Measurements from ENCODE around the gene CDH4.
"Not testable (repeated sequence)": the region's sequence is repeated elsewhere in the genome, so short reads cannot be mapped to it uniquely, and the experiment has no call there.

Gene CDH4

DNA sequence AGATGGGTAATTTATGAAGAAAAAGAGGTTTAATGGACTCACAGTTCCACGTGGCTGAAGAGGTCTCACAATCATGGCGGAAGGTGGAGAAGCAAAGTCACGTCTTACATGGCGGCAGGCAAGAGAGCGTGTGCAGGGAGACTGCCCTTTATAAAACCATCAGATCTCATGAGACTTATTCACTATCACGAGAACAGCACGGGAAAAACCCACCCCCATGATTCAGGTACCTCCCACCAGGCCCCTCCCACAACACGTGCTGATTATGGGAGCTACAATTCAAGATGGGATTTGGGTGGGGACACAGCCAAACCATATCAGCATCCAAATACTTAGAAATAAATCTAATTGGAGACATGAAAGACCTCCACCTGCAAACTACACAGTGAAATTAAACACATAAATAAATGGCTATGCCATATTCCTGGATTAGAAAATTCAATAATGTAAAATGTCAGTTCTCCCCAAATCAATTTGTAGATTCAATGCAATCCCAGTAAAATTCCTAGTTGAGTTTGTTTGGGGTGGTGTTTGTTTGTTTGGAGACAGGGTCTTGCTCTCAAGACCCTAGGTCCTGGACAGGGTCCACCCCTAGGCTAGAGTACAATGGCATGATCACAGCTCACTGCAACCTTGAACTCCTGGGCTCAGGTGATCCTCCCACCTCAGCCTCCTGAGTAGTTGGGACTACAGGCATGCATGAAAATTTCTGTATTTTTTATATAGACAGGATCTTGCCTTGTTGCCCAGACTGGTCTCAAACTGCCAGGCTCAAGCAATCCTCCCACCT, 712.0 kb downstream of the CDH4 start:
- DNase-seq, result no peak

GRCh38 chr20:61964675-61965605, 712.9 kb downstream of the CDH4 start:
- DNase-seq, result no peak

DNA sequence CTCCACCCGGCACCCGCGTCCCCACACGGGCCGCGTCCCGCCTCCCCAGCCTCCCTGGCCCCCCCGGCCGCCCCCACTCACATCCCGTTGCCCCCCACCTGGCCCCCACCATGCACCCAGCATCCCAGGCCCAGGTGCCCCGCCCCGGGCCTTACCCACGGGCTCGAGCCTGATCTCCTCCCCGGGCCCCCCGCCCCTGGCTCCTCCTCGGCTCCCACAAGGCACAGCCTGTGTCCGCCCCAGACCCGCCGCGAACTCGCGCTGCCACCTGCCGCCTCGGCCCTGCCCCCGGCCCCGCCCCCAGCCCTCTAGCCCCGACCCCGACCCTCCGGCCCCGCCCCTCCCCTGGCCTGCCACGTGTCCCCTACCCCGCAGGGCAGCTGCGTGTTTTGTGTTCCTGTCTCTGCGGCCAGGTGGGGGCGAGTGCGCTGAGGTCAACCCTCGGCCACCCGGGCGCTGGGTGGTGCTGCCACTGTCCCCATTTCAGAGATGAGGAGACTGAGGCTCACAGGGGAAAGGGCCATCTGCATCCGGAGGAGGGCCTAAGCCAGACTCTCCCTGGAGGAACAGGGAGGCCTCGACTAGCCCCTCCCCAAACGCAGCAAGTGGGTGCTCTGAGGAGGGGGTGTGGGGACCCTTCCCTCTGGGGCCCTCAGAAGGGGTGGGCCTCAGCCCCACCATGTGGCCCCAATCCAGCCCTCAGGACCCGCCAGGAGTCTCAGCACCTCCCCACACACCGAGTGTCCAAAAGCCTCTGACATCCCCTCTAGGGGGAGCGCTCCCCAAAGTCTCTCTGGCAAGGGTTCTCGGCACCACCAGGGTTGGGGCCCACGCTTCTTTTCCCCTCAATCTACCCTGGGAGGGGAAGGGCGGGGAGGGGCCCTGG, 713.8 kb downstream of the CDH4 start:
- no peak for DNase-seq

DNA sequence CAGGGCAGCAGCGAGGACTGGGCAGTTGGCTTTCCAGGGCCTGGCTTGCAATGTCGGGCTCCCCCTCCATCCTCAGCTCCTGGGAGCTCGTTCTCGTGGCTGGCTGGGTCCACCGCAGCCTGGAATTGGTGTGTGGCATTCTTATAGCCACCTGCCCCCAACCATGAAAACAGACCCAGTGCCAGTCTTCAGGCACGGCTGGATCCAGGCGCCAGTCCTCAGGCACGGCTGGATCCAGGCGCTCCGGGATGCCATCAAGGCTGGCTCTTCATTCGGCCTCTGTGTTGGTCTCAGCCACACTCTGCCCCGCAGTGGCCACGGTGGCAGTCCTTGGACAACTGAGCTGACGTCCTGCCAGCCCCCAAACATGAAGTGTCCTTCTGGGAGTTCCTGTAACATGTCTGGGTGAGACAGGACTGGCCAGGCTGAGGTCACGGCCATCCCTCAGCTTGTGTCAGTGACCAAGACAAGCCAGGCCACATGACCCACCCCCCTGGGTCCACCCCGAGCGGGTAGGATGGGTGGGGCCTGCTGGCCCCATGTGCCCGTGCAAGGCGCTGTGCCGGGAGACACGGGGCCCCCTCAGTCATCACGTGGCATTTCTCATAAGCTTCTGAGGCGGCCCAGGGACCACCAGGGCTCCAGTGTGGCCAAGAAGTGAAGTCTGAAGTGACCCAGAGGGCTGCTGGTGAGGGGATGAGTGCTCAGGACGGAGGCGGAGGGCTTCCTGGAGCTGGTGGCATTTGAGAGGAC, 714.6 kb downstream of the CDH4 start:
- no peak for DNase-seq

DNA sequence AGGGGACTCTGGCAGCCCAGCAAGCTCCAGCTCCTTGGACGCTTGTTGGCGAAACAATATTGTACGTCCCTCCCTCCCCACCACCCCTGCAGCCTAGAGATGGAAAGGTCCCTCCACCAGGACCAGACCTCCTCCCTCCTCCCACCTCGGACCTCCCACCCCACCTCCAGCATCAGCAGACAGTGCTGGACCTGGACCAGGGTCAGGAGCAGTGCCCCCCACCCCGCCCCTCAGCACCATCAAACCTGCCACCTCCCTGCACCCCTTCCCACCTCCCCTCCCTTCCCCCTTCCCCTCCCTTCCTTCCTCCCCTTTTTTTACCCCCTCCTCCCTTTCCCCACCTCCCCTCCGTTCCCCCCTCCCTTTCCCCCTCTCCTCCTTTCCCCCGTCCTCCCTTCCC, 715.2 kb downstream of the CDH4 start:
- no peak for DNase-seq

DNA sequence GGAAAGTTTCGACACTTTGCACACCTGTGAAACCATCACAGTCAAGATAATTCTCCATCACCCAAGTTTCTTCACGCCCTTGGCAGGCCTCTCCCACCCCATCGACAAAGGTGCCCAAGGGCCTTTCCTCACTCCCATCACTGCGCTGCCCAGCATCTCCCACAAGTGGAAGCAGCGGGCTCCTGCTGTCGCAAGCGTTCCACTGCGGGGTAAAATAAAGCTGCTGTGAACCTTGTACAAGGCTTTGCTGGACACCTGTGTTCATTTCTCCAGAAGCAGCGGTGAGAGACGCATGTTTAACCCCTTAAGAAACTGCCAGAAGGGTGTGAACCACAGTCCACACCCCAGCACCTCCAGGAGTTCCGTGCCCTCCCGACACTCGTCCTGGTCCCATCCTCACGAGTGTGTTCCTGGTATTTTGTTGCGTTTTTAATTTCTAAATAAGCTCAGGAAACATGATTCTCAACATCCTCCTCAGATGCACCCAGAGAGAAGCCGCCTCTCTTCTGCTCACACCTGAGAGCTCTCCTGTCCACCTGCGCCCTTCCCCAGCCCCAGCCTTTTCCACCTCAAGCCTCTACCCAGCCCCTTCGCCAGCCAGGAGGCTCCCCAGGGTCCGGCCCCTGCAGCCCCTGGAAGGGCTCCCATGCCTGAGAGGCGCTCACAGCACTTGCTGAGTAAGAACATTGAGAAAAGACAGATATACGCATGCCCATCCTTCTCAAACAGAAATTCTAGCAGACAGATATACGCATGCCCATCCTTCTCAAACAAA, 716.2 kb downstream of the CDH4 start:
- no peak for DNase-seq

GRCh38 chr20:61968932-61969331, 716.9 kb downstream of the CDH4 start:
- DNase-seq, result no peak

DNA sequence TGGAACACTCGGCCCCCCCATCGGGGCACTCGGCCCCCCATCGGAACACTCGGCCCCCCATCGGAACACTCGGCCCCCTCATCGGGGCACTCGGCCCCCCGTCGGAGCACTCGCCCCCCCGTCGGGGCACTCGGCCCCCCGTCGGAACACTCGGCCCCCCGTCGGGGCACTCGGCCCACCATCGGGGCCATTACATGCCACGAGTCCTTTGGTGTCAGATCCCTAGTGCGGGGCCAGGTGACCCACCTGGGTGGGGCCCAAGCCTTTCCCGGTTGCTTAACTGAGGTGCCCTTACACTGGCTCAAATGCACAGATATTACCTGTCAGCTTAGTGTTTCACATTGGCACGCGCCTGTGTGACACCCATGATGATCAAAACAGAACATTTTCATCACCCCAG, 717.7 kb downstream of the CDH4 start:
- no peak for DNase-seq

DNA sequence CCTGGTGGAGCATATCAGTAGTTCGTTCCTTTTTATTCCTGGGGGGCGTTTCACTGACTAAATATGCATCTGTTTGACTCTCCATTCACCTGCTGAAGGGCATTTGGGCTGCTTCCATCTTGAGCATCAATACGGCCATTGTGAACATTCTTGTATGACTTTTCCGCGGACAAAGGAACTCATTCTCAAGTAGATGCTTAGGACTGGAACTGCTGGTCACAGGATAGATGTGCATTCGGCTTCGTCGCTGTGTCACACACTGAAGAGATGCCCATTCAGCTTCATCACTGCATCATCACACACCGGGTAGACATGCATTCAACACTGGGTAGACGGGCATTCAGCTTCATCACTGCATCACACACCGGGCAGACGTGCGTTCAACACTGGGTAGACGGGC, 718.3 kb downstream of the CDH4 start:
- DNase-seq, result no peak

GRCh38 chr20:61971595-61971994, 719.5 kb downstream of the CDH4 start:
- not testable (repeated sequence) for DNase-seq

DNA sequence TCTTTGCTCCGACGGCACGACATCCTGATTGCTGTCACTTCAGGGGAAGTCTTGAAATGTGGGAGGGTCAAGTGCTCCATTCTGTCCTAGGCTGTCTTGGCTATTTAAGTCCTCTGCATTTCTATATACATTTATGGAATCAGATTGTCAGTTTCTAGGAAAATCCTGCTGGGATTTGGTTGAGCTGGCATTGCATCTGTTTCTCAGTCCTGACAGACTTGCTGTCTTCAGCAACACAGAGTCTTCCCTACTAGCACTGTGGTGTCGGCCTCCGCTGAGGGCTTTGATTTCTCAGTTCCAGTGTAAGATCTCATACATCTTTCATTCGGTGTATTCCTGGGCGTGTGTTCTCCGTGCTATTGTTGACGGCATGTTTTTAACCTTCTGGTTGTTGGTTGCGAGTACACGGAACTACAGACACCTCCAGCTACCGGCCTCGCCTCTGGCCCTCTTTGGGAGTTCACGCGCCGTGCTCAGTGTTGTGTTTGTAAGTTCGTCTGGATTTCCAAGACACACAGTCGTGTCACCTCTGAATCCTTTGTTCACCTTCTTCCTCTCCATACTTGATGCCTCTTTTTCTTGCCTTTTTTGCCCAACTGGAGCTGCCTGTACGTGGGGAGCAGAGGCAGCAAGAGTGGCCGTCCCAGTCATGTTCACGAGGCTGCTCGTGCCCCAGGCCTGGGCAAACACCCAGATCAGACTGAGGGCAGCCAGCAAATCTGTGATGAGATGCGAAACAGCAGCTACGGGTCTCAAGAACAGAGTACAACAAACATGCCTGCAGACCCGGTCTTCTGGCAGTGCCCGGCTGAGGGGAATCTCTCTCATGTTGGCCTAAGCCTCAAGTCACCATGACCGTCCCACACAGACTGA, 720.8 kb downstream of the CDH4 start:
- DNase-seq, result no peak

DNA sequence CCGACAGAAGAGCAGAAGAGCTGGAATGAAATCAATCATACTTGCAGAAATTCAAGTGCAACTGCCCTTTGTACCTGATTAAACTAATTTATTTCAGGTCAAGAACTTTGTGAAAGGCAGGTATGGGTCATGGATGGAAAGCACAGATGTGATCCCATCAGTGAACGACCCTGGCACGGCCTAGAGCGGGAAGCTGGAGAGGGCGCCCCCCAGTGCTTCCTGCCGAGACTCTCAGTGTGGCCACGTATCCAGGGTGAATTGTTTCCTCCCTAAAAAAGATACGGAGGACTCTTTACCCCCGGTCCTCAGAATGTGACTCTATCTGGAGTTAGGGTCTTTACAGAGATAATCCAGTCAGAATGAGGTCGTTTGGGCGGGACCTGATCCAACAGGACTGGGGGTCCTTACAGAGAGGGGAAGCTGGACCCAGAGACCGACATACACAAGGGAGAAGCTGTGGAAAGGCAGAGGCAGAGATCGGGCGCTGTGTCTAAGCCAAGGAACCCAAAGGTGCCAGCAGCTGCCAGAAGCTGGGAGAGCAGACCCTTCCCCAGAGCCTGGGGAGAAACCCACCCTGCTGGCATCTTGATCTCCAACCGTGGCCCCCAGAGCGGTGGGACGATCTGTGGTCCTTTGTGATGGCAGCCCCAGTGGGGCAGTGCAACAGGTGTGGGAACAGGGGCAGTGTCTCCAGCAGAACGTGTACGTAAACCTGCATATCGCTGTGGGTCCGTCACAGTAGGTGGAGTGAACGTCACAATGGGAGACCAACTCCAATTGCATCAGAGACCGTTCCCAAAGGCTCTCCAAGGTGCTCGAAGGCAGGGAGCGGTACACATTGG, 721.7 kb downstream of the CDH4 start:
- no peak for DNase-seq

- no peak for DNase-seq
Observed at GRCh38 chr20:61974357-61974665, 722.2 kb downstream of the CDH4 start.

DNA sequence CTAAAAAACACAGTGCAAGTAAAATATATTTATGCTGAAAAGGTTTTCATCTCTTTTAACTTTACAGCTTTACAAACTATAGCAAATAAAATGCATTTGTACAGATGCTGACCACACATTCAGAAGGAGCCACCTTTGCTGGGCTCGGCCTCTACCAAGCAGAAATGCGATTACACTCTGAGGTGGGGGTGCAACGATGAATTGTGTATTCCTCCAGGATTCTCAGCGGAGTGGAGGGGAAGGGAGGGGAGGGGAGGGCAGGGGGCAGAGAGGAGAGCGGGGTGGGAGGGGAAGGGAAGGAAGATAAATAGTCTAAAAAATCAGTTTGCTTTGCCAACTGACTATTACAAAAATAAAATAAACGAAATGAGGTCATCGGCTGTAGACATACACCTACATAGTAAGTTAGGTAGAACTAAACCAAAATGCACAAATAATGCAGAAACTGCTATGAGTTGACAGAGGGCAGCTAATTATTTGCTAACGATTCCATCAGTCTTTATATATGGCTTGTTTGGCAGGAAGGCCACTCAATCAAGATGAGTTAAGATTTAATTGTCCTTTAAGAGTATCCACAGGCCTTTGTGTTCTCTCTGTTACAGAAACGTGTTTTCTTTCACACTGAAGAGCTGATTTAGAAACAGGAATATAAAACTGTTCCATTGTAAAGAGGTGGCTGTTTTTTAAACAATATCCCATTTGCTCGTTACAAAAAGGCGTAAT, 723.5 kb downstream of the CDH4 start:
- DNase-seq, result no peak

DNA sequence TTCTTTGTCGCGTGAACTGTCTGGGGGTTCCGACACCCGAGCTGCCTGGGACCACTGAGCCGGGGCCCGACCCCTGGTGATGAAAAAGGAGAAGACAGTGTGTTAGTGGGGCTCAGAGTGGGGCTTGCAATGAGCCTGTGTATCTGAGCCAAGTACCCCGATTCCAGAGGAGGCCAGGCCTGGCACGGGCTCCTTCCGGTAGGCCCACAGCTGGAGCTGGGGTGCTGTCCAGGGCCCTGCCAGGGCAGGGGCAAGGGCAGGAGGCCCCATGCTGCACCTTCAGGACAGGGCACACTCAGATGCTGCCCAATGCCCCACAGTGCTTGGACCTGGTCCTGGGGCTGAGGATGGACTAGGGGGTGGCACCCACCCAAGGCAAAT, 724.2 kb downstream of the CDH4 start:
- DNase-seq, result no peak

- no peak for DNase-seq
Observed at GRCh38 chr20:61976644-61977418, 724.8 kb downstream of the CDH4 start.

- no peak for DNase-seq
Observed at GRCh38 chr20:61977419-61977786, 725.3 kb downstream of the CDH4 start.

GRCh38 chr20:61978491-61978890, 726.4 kb downstream of the CDH4 start:
- DNase-seq, result no peak
